Ishikawa (cell line): ENCODE measurements around the gene SV2B.

Experiments
- CEBPB ChIP-seq: IDR thresholded peaks from 2 replicates; pipeline ENCODE4 v1.6.1; 2012
- CREB1 ChIP-seq: IDR thresholded peaks from 2 replicates; pipeline ENCODE4 v1.6.1; 2012; ENCODE audit warnings: low read depth
- EP300 ChIP-seq: IDR thresholded peaks from 2 replicates; pipeline ENCODE4 v1.6.1; 2012; ENCODE audit warnings: borderline replicate concordance
- RAD21 ChIP-seq: IDR thresholded peaks from 2 replicates; pipeline ENCODE4 v1.6.1; 2012; ENCODE audit warnings: low read depth
- REST ChIP-seq: IDR thresholded peaks from 2 replicates; pipeline ENCODE4 v1.6.1; 2012; ENCODE audit warnings: low read depth, mild to moderate bottlenecking
- TAF1 ChIP-seq: IDR thresholded peaks from 2 replicates; pipeline ENCODE4 v1.6.1; 2012; ENCODE audit warnings: low read depth, mild to moderate bottlenecking
- TCF12 ChIP-seq: IDR thresholded peaks from 2 replicates; pipeline ENCODE4 v1.6.1; 2012; ENCODE audit warnings: low read depth
- TEAD4 ChIP-seq: IDR thresholded peaks from 2 replicates; pipeline ENCODE4 v1.6.1; 2012
- USF1 ChIP-seq: IDR thresholded peaks from 2 replicates; pipeline ENCODE4 v1.6.1; 2012
- YY1 ChIP-seq: IDR thresholded peaks from 2 replicates; pipeline ENCODE4 v1.6.1; 2012; ENCODE audit warnings: low read depth

DNA sequence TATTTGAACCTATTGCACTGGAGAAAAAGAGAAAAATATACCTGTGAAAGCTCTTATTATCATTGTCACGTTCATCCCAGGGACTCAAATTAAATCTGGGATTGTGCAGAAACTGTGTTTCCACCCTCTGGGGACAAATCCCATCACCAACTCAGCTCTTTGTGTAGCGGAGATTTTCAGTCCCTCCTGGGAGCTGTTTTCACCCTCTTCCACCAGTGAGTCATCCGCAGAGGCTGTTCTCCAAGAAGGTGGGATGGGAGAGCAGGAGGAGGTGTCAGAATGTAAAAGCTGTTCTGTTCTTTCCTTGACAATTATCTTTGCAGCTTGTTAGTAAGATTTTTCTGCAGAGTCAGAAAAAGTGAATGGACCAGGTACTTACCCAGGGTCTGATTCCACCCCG is 28.0 kb downstream of the SV2B start:
- TF ChIP-seq CREB1 (no peak), EP300 (no peak), YY1 (no peak), TEAD4 (no peak), CEBPB (no peak), TAF1 (no peak), RAD21 (no peak), USF1 (no peak), REST (no peak), TCF12 (no peak)
